ENCODE data around the gene FTO. TPM values are rescaled to one million over a fixed set of nuclear protein-coding genes. Genes with fewer than 3 reads are reported as not detected.

Gene FTO
- polyA plus RNA-seq, 2 donors: 5.3 to 14.7 TPM

DNA sequence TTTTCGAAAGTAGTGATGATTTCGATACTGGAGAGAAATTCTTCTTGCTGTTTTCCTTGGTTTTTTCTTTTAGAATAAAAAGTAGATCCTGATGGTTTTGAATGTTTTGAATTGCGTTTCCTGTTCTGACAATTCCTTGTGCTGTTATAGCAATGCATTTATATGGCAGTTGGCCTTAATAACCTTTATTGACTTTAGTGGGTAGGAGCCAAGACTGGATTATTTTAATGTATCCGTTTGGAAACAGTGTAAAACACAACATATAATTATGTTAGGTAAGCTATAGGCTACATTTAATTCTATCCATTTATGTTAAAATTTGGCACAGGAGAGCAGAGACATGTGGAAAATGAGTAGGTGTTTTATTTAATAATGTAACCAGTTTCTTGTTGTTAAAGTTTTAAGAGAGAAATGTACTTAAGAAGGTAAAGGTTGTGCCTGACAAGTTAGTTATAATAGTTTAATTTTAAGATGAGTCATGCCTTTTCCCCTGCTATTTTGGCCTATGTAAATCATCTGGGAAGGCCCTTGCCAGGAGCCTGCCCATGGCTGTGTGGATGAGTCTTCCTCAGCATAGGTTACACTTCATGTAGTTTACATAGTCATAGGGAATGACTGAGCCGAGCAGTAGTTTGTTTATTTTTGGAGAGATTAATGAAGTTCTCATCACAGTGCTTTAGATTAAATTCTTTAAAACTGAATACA lies 189.9 kb downstream of the FTO start:
- Histone ChIP-seq H3K9me3 (ENCODE audit: control insufficient read depth in 2 of 2, insufficient read depth in 1 of 2, low read depth in 1 of 2, low read length in 1 of 2) (no peaks in the 10 kb centered on the region), H3K4me1 (ENCODE audit: control insufficient read depth in 2 of 2, insufficient read depth in 2 of 2, low read length in 1 of 2) (peaks cover 0 to 6% of the 10 kb centered on the region in 2 donors), H3K27ac (ENCODE audit: low read depth in 2 of 2, low read length in 1 of 2) (no peak overlapping the region), H3K4me3 (ENCODE audit: low read depth in 1 of 2, low read length in 2 of 2) (no peak overlapping the region), H3K36me3 (ENCODE audit: control insufficient read depth in 2 of 2, insufficient read depth in 2 of 2, low read length in 1 of 2) (no peaks in the 10 kb centered on the region), H3K27me3 (ENCODE audit: control insufficient read depth in 1 of 2, insufficient read depth in 2 of 2, low read length in 2 of 2) (no peaks in the 10 kb centered on the region)
- 35 to 46% methylated on average over 5 of the region's 5 CpGs for WGBS, 2 donors

GRCh38 chr16:53894686-53895085 lies 190.7 kb downstream of the FTO start:
- no peak overlapping the region for H3K27ac ChIP-seq (ENCODE audit: low read depth in 2 of 2, low read length in 1 of 2)
- peaks cover 0 to 6% of the 10 kb centered on the region in 2 donors for H3K4me1 ChIP-seq (ENCODE audit: control insufficient read depth in 2 of 2, insufficient read depth in 2 of 2, low read length in 1 of 2)
- no peaks in the 10 kb centered on the region for H3K9me3 ChIP-seq (ENCODE audit: control insufficient read depth in 2 of 2, insufficient read depth in 1 of 2, low read depth in 1 of 2, low read length in 1 of 2)
- H3K27me3 ChIP-seq (ENCODE audit: control insufficient read depth in 1 of 2, insufficient read depth in 2 of 2, low read length in 2 of 2): no peaks in the 10 kb centered on the region
- no peak overlapping the region for H3K4me3 ChIP-seq (ENCODE audit: low read depth in 1 of 2, low read length in 2 of 2)
- no peaks in the 10 kb centered on the region for H3K36me3 ChIP-seq (ENCODE audit: control insufficient read depth in 2 of 2, insufficient read depth in 2 of 2, low read length in 1 of 2)
- 92 to 93% methylated on average over 3 of the region's 3 CpGs for WGBS, 2 donors

GRCh38 chr16:53895433-53895832 lies 191.5 kb downstream of the FTO start:
- H3K4me1 ChIP-seq (ENCODE audit: control insufficient read depth in 2 of 2, insufficient read depth in 2 of 2, low read length in 1 of 2): peaks cover 0 to 6% of the 10 kb centered on the region in 2 donors

DNA sequence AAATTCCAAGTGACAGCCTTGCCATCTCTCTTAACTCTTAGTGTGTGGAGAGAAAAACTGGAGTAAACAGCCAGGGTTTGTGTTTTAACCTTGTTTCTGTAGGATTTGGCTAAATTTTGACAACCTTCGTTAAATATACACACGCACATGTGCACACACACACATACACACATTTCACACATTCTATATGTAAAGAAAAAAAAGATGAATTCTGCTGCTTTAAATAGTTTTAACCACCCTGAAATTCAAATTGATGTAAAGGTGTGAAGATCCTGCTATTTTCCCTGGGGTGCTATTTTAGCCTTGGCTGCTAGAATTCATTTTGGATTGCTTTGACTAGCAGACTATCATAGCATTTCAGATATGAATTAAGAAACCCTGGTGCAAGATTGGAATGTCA lies 191.9 kb downstream of the FTO start:
- no peaks in the 10 kb centered on the region for H3K36me3 ChIP-seq (ENCODE audit: control insufficient read depth in 2 of 2, insufficient read depth in 2 of 2, low read length in 1 of 2)
- no peaks in the 10 kb centered on the region for H3K9me3 ChIP-seq (ENCODE audit: control insufficient read depth in 2 of 2, insufficient read depth in 1 of 2, low read depth in 1 of 2, low read length in 1 of 2)
- no peaks in the 10 kb centered on the region for H3K27me3 ChIP-seq (ENCODE audit: control insufficient read depth in 1 of 2, insufficient read depth in 2 of 2, low read length in 2 of 2)
- H3K4me3 ChIP-seq (ENCODE audit: low read depth in 1 of 2, low read length in 2 of 2): no peak overlapping the region
- no peak overlapping the region for H3K27ac ChIP-seq (ENCODE audit: low read depth in 2 of 2, low read length in 1 of 2)
- 91 to 97% methylated on average over 2 of the region's 2 CpGs for WGBS, 2 donors
- peaks cover 0 to 6% of the 10 kb centered on the region in 2 donors for H3K4me1 ChIP-seq (ENCODE audit: control insufficient read depth in 2 of 2, insufficient read depth in 2 of 2, low read length in 1 of 2)

More at GRCh38 chr16:53895433-53895832, 191.5 kb downstream of the FTO start:
- H3K27ac ChIP-seq (ENCODE audit: low read depth in 2 of 2, low read length in 1 of 2): no peak overlapping the region
- 83% methylated on average over 2 of the region's 2 CpGs for WGBS, 2 donors
- no peaks in the 10 kb centered on the region for H3K27me3 ChIP-seq (ENCODE audit: control insufficient read depth in 1 of 2, insufficient read depth in 2 of 2, low read length in 2 of 2)
- H3K9me3 ChIP-seq (ENCODE audit: control insufficient read depth in 2 of 2, insufficient read depth in 1 of 2, low read depth in 1 of 2, low read length in 1 of 2): no peaks in the 10 kb centered on the region
- H3K4me3 ChIP-seq (ENCODE audit: low read depth in 1 of 2, low read length in 2 of 2): no peak overlapping the region
- no peaks in the 10 kb centered on the region for H3K36me3 ChIP-seq (ENCODE audit: control insufficient read depth in 2 of 2, insufficient read depth in 2 of 2, low read length in 1 of 2)

DNA sequence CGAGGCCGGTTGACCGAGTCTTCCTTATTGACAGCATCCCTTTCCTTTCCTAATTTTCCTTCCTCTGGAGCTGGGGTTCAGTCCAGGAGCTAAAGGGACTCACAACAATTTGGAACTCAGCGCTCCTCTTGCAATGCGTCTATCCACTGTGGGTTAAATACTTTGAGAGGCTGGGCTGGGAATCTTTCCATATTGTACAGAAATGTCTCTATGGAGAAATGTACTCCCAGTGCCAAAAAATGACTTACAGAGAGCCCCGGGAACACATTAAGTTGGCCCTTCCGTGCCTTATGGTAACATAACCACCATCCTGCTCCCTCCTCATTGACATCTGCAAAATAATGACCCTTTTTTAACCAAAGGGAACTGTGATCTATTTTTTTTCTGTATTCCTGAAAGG lies 192.8 kb downstream of the FTO start:
- no peaks in the 10 kb centered on the region for H3K9me3 ChIP-seq (ENCODE audit: control insufficient read depth in 2 of 2, insufficient read depth in 1 of 2, low read depth in 1 of 2, low read length in 1 of 2)
- H3K4me3 ChIP-seq (ENCODE audit: low read depth in 1 of 2, low read length in 2 of 2): no peak overlapping the region
- H3K27me3 ChIP-seq (ENCODE audit: control insufficient read depth in 1 of 2, insufficient read depth in 2 of 2, low read length in 2 of 2): no peaks in the 10 kb centered on the region
- WGBS, 2 donors: 81 to 93% methylated on average over 7 of the region's 7 CpGs
- no peak overlapping the region for H3K27ac ChIP-seq (ENCODE audit: low read depth in 2 of 2, low read length in 1 of 2)
- peaks cover 0 to 6% of the 10 kb centered on the region in 2 donors for H3K4me1 ChIP-seq (ENCODE audit: control insufficient read depth in 2 of 2, insufficient read depth in 2 of 2, low read length in 1 of 2)
- H3K36me3 ChIP-seq (ENCODE audit: control insufficient read depth in 2 of 2, insufficient read depth in 2 of 2, low read length in 1 of 2): no peaks in the 10 kb centered on the region

DNA sequence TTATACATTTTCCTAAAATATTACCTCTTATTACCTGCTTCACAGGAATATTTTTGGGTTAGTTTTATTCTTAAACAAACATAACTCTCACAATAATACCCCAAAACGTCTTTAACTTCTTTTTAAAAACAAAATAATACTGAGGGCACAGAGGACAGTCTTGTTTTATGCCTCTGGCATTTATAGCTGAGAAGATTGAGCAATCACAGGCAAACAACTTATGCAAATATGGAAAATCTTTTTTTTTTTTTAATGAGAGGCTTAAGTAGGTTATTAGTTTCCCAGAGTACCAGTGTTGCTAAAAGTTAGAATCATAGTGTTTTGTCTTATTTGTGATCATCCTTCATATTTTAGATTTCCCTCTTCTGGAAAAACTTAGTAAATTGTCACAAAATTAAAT lies 195.0 kb downstream of the FTO start:
- no peaks in the 10 kb centered on the region for H3K36me3 ChIP-seq (ENCODE audit: control insufficient read depth in 2 of 2, insufficient read depth in 2 of 2, low read length in 1 of 2)
- H3K4me3 ChIP-seq (ENCODE audit: low read depth in 1 of 2, low read length in 2 of 2): no peak overlapping the region
- no peaks in the 10 kb centered on the region for H3K27me3 ChIP-seq (ENCODE audit: control insufficient read depth in 1 of 2, insufficient read depth in 2 of 2, low read length in 2 of 2)
- WGBS, 2 donors: 15 to 26% methylated on average over 1 of the region's 1 CpG
- H3K9me3 ChIP-seq (ENCODE audit: control insufficient read depth in 2 of 2, insufficient read depth in 1 of 2, low read depth in 1 of 2, low read length in 1 of 2): no peaks in the 10 kb centered on the region
- H3K4me1 ChIP-seq (ENCODE audit: control insufficient read depth in 2 of 2, insufficient read depth in 2 of 2, low read length in 1 of 2): peaks cover 0 to 6% of the 10 kb centered on the region in 2 donors
- no peak overlapping the region for H3K27ac ChIP-seq (ENCODE audit: low read depth in 2 of 2, low read length in 1 of 2)

- no peak overlapping the region for H3K27ac ChIP-seq (ENCODE audit: low read depth in 2 of 2, low read length in 1 of 2)
- no peaks in the 10 kb centered on the region for H3K9me3 ChIP-seq (ENCODE audit: control insufficient read depth in 2 of 2, insufficient read depth in 1 of 2, low read depth in 1 of 2, low read length in 1 of 2)
Measured at GRCh38 chr16:53899431-53899830, 195.5 kb downstream of the FTO start.

DNA sequence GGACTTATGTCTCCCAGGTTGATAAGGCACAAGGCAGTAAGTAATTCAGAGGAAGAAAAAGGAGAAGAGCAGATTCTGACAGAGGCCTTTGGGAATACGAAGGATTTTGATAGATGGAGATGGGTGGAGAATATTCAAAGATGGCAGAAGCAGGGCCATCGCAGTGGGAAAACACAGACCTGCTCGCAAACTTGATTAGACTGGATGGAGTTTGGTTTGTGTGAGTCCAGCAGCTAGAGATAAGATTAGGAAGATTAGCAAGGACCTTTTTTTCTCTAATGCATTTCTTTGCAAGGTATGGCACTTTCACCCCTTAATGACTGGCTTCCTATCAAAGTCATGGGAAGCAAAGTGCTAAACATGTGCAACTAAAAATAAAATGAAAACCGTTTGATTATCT lies 196.7 kb downstream of the FTO start:
- Histone ChIP-seq H3K27ac (ENCODE audit: low read depth in 2 of 2, low read length in 1 of 2) (no peak overlapping the region), H3K4me3 (ENCODE audit: low read depth in 1 of 2, low read length in 2 of 2) (no peak overlapping the region), H3K9me3 (ENCODE audit: control insufficient read depth in 2 of 2, insufficient read depth in 1 of 2, low read depth in 1 of 2, low read length in 1 of 2) (no peaks in the 10 kb centered on the region), H3K4me1 (ENCODE audit: control insufficient read depth in 2 of 2, insufficient read depth in 2 of 2, low read length in 1 of 2) (peaks cover 0 to 6% of the 10 kb centered on the region in 2 donors), H3K36me3 (ENCODE audit: control insufficient read depth in 2 of 2, insufficient read depth in 2 of 2, low read length in 1 of 2) (no peaks in the 10 kb centered on the region), H3K27me3 (ENCODE audit: control insufficient read depth in 1 of 2, insufficient read depth in 2 of 2, low read length in 2 of 2) (no peaks in the 10 kb centered on the region)
- 79 to 85% methylated on average over 4 of the region's 4 CpGs for WGBS, 2 donors

More at GRCh38 chr16:53899431-53899830, 195.5 kb downstream of the FTO start:
- 69 to 82% methylated on average over 1 of the region's 1 CpG for WGBS, 2 donors
- no peak overlapping the region for H3K4me3 ChIP-seq (ENCODE audit: low read depth in 1 of 2, low read length in 2 of 2)
- no peaks in the 10 kb centered on the region for H3K27me3 ChIP-seq (ENCODE audit: control insufficient read depth in 1 of 2, insufficient read depth in 2 of 2, low read length in 2 of 2)
- no peaks in the 10 kb centered on the region for H3K36me3 ChIP-seq (ENCODE audit: control insufficient read depth in 2 of 2, insufficient read depth in 2 of 2, low read length in 1 of 2)
- peaks cover 0 to 6% of the 10 kb centered on the region in 2 donors for H3K4me1 ChIP-seq (ENCODE audit: control insufficient read depth in 2 of 2, insufficient read depth in 2 of 2, low read length in 1 of 2)

DNA sequence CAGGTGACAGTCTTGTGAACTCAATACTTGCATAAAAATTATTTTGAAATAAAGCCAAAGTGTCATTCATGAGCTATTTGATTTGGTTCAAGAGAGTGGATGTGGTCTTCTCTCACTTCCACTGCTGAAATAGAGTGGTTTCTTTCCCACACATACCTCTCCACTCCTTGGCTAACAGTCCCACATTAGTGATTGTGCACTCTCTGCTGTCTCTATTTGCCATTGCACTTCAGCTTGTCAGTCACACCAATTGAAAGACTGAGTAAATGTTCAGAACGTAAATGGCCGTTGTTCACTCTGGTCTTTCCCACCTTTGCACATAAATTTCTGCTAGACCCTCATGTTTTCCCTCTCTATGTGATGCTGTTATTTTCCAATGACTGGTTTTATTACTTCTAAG lies 197.5 kb downstream of the FTO start:
- Histone ChIP-seq H3K4me1 (ENCODE audit: control insufficient read depth in 2 of 2, insufficient read depth in 2 of 2, low read length in 1 of 2) (peaks cover 0 to 6% of the 10 kb centered on the region in 2 donors), H3K27ac (ENCODE audit: low read depth in 2 of 2, low read length in 1 of 2) (no peak overlapping the region), H3K36me3 (ENCODE audit: control insufficient read depth in 2 of 2, insufficient read depth in 2 of 2, low read length in 1 of 2) (no peaks in the 10 kb centered on the region), H3K4me3 (ENCODE audit: low read depth in 1 of 2, low read length in 2 of 2) (no peak overlapping the region), H3K27me3 (ENCODE audit: control insufficient read depth in 1 of 2, insufficient read depth in 2 of 2, low read length in 2 of 2) (no peaks in the 10 kb centered on the region), H3K9me3 (ENCODE audit: control insufficient read depth in 2 of 2, insufficient read depth in 1 of 2, low read depth in 1 of 2, low read length in 1 of 2) (no peaks in the 10 kb centered on the region)
- 88 to 92% methylated on average over 2 of the region's 2 CpGs for WGBS, 2 donors

DNA sequence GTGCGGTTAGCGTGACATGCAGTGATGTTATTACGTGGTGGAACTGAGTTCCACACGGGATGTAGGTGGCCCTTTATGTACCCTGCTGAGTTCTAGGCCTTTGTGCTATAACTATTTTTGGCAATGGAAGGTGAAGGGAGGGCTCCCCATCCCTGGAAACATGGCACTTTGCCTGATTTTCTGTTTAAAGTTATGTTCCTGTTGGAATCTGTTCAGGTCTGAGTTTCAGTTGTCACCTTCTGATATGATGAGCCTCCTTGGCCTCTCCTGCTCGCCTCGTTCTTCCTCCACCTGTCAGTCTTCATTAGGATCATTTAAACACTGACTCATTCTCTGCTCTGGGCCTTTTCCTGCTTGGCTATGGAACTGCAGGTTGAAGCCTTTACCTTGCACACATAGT lies 200.6 kb downstream of the FTO start:
- WGBS, 2 donors: 66 to 74% methylated on average over 6 of the region's 6 CpGs
- Histone ChIP-seq H3K9me3 (ENCODE audit: control insufficient read depth in 2 of 2, insufficient read depth in 1 of 2, low read depth in 1 of 2, low read length in 1 of 2) (no peaks in the 10 kb centered on the region), H3K4me1 (ENCODE audit: control insufficient read depth in 2 of 2, insufficient read depth in 2 of 2, low read length in 1 of 2) (no peaks in the 10 kb centered on the region), H3K27me3 (ENCODE audit: control insufficient read depth in 1 of 2, insufficient read depth in 2 of 2, low read length in 2 of 2) (no peaks in the 10 kb centered on the region), H3K27ac (ENCODE audit: low read depth in 2 of 2, low read length in 1 of 2) (no peak overlapping the region), H3K4me3 (ENCODE audit: low read depth in 1 of 2, low read length in 2 of 2) (no peak overlapping the region), H3K36me3 (ENCODE audit: control insufficient read depth in 2 of 2, insufficient read depth in 2 of 2, low read length in 1 of 2) (no peaks in the 10 kb centered on the region)
